Activated CD8-positive, alpha-beta memory T cell treated with anti-CD3 and anti-CD28 coated beads, Interleukin-2, amount 50 U/mL, for 4 hours (primary cell): ENCODE data around the gene EIF5A.

Experiments
- DNase-seq: peaks from one replicate; pipeline ENCODE4 v3.0.0-alpha.2; 2020

The EIF5A gene

DNA sequence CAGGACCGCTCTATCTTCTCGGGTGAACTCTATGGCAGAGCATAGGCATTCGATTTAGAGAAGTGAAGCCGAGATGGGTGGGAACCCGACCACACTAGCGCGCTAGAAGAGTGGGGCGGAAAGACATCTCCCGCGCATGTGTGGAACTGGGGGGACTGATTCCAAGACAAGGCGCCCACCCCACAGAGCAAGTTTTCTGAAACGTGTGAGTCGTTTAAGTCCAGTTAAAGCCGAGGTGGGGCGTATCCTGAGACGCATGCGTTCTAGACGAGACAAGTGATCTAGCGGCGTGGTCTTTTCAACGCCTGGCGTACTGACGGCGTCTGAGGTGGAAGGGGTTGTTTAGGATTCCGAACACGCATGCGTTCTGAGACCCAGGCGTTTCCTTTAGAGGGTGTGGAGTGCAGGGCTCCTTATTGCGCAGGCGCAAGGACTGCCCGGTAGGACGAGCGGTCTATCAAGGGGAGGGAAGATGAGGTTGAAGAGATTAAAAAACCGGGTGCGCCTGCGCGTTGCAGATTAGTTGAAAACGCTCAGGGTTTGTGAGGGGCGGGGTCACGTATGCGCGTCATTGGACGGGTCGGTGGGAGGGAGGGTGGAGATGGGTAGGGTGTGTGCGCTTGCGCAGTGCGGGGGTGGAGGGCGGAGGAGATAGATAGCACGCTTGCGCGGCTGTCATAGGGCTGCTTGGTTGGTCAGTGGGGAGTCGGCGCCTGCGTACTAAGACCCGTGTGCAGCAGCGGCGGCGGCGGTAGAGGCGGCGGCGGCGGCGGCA lies at the start of gene EIF5A:
EIF5A (plus strand) TSS at position 718 of the 775 bp plus-strand sequence. CDS start 2,008 bp downstream, outside the sequence.
- DNase-seq, result peak; percentile 100

DNA sequence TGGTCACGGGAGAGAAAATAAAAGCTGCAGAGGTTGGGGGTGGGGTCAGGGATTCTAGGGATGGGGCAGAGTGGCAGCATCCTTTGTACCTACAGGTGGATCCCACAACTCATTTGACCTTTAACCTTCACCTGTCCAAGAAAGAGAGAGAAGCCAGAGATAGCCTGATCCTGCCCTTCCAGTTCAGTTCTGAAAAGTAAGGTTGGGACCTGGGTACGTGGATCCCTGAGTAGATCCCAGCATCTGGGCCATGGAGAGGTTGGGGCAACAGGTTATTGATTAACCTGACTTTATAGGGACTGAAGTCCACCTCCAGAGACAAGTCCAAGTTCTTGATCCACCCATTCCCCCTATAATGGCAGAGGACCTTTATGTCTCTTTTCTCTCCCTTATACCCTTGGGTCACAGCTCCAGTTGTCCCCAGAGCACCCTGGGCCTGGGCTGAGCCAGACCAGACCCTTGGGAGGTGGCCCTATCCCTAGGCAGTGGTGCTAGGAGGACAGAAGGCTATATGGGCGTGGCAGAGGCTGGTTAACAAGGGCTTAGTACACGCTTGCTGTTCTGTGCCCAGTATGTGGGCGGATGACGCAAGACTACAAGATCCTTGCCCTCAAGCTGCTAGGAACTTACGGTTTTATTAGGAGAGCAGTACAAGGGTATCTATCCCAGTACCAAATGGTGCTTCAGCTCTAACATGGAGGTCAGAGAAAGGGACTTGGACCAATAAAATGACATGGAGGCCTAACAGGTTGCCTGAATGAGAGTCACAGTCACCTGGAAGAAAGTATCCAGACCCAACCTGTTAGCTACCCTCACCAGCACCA lies 48.5 kb upstream of the EIF5A start:
- no peak for DNase-seq

DNA sequence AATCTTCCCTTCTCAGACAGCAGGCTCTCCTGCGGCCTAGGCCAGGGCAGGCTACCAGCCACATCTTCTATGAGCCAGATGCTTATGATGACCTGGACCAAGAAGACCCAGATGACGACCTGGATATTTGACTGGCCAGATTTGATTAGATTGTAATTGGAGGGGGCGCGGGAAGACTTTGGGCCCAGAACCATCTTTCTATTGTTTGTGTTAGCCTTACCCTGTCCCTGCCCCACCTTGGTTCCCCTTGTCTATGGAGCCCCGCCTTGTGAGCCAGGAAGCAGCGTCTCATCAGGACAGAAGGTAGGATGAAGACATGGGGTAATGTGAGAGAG lies 47.9 kb upstream of the EIF5A start:
- no peak for DNase-seq

DNA sequence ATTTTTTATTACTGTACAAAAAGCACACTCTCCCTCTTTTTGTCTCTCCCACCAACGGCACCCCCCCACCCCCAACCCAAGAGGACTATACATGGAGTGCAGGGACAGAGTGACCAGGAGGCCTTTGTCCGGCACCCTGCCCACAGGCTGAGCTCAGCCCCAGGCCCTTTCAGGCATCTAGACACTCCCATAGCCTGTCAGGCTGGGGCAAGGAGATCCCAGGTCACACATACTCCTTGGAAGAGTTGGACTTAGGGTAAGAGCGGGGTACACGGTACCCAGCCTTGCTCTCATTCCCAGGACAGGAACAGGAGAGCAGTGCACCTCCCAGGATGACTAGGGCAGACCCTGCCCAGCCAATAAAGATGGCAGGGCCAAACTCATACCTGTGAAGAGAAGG lies 47.3 kb upstream of the EIF5A start:
- no peak for DNase-seq

DNA sequence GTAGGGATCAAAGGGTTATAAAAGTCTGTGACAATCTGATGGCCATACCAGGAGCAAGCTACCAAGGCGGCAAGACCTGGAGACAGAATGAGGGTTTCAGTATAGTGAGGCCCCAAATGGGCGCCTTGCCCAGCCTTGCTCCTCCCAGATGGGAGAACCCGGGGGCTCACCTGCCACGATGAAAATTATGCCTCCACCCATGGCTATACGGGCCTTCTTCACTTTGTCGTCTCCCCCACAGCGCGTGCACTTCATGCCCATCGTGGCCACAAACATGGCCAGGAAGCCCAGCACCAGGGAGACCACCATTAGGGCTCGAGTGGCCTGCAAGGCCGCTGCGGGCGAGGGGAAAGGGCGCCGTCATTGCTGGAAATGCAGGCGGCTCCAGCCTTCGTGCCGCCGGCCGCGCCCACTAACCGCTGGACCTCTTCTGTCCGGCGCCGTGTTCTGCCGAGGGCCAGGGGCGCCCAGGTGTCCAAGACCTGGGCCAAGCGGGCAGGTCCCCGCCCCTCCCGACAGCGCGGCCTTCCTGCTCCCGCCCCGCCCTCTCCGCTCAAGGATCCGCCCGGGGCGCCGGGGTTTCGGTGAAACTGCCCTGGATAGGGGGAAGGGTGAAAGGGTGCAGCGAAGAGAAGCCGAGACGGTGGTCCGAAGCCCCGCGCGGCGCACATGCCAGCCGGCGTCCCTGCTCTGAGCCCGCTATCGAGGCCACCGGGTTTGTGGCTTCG lies 46.6 kb upstream of the EIF5A start:
- peak; percentile 50 for DNase-seq

DNA sequence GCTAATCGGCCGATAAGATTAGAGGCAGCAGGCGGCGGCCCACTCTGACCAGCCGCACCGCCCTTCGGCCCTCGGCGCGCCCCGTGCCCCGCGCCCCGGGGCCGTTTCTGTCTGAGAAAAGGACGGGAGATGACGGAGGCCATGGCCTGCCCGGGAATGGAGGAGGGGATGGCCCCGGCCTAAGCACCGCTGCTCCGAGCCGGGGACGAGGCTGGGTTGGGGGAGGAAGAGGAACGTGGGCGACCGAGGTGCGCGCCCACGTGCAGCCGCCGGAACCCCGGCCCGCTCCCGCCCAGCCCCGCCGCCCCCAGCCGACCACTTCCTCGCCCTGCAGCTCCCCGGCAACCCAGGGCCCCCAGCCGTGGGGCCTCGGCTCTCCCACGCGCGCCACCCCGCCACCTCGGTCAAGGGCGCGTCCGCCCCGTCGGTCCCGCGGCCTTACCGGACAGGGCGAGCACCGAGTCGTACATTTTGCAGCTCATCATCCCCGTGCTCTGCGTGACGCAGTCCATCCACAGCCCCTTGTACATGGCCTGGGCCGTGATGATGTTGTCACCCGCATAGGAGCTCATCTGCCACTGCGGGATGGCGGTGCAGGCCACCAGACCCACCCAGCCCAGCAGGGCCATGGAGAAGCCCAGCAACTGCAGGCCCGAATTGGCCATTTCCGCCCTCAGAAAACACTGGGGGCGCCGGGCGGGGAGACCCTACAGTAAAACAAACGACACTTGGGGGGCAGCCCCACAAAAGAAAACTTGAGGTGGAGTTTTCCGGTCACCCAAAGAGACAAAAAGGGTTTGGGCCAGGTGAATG lies 45.8 kb upstream of the EIF5A start:
- DNase-seq, result peak; percentile 52

DNA sequence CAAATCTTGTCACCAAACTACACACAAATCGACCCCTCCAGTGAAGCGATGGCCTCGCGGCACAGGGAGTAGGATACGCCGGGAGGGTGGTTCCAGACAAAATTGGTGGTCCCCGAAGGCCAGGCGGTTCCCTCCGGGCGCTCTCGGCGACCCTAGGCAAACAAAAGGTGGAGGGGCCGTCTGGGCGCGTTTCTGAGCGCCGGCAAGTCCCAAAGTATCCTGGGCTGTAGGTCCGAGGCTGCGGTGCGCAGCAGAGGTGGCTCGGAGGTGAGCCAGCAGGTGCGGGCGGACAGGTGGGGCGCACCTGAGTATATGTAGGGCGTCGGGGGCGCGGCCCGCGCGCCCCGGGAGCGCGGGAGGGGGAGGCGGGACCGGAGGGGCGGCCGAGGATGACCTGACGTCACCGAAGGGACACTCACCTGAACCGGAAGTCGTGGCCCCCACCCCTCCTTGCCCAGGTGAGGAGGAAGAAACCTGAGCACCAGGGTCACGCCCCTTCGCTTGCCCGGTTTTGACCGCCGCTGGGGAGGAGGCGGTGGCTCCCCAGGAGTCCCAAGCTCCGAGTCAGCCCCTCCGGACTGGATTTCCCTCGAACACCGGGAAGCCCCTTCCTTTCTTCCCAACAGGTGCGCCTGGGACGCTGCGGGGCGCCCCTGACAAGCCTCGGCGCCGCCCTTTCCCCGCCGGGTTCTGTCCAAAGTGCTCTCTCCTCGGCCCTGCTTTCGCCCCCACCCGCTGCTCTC lies 45.1 kb upstream of the EIF5A start, which contains the start of gene CLDN7:
CLDN7 (minus strand) TSS at position 287 of the 743 bp plus-strand sequence. CDS start 435 bp downstream, outside the sequence.
- DNase-seq, result no peak

DNA sequence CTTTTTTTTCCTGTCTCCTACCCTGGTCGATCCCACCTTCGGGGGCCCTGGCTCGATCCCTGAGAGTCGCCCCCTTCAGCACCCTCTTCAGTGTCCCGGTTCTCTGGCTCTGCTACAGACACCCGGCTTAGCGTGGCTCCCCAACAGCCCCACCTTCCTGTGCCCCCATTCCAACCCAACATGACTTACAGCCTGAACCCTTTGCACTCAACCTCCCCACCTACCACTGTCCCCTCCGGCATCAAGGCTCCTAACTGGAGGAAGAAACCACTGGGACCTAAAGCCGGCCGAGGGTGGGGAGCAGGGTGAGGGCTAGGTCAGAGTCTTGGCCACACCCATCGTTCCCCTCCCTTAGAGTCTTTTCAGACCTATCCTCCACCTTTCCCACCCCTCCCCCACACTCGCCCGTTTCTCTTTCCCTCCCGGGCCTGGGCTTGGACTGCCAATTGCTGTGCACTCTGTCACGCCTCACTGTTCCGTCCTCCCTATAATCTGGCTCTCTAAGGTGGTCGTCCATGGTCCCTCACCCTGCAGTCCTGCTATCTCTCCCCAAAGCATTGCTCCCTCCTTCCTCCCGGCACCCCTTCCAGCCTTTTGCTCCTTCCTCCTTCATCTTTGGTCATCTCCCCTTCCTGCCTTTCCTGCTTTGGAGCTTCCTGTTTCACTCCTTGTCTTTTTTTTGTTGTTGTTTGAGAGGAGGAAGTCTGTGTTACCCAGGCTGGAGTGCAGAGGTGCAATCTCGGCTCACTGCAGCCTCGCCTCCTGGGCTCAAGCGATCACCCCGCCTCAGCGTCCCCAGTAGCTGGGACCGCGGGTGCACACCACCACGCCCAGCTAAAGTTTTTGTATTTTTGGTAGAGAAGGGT lies 44.3 kb upstream of the EIF5A start:
- DNase-seq, result no peak

DNA sequence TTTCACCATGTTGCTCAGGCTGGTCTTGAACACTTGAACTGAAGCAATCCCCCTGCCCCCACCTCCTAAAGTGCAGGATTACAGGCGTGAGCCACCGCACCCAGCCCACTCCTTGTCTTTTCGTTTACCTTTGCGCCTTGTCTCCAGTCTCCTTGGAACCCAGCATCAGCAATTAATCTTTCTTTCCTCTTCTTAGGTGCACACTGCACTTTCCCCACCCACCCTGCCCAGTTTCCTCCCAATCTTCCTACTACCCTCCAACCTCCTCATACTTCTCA lies 43.7 kb upstream of the EIF5A start:
- no peak for DNase-seq

DNA sequence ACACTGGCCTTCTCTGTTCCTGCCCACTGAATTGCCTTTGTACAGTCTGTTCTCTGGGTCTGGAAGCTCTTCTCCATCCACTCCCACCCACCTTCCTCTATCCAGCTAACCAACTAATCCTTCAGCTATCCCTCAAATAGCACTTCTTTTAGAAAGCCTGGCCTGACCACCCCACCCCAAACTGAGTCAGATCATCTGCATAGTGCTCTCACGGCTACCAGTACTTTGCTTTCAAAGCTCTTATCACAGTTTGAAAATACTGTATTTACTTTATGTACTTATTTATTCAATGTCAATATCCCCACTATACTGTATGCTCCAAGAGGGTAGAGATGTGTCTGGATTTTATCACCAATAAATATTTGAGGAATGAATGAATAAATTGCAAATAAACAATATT lies 40.6 kb upstream of the EIF5A start:
- no peak for DNase-seq

- no peak for DNase-seq
These were observed 28.0 kb upstream of the EIF5A start for GRCh38 chr17:7279448-7279847.

DNA sequence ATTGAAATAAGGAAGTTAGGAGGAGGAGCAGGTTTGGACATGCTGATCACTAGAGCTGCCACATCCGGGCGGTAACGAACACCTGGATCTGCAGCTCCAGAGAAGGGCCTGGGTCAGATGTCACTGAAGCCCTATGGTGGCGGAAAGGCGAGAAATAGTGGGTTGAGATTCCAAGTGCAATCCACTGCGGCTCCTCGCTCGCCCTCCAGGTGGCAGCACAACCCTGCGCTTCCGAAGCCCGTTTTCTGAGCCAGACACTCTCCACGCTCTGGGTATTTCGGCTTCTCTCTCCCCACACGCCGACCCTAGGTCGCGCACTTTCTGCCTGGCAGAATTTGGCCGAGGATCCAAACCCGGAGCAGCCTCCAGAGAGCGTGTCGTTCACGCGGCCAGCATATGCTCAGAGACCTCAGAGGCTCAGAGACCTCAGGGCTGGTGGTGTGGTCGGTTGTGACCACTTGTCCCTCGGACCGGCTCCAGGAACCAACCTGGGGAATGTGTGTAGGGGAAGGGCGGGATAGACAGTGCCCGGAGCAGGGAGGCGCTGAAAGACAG lies 26.8 kb upstream of the EIF5A start:
- peak; percentile 88 for DNase-seq

- peak; percentile 86 for DNase-seq
These were observed 26.1 kb upstream of the EIF5A start, which contains the start of gene SLC2A4 for GRCh38 chr17:7281074-7281952. SLC2A4 (plus strand) TSS chr17:7281718; CDS start chr17:7281935, 217 bp downstream.

- DNase-seq, result peak; percentile 31
These were observed 25.3 kb upstream of the EIF5A start for GRCh38 chr17:7281953-7282751.

DNA sequence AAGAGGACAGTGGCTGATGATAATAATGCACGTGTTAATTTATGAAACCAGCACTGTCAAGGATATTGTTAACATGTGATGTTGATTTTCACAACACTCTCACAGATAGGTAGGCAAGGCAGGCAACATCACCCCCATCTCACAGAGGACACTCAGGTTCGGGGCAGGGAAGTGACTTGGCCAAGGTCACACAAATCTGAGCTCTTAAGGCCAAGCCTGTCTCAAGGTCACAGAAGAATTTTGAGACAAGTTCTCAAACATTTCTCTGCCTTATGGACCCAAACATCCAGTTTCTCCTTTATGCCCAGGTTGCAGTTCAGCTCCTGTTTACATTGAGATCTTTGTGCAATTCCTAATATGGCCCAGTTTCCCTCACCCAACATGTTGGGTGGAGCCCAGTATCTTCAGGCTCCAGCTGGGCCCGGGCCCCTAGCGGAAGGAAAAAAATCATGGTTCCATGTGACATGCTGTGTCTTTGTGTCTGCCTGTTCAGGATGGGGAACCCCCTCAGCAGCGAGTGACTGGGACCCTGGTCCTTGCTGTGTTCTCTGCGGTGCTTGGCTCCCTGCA lies 24.6 kb upstream of the EIF5A start:
- DNase-seq, result no peak

GRCh38 chr17:7283471-7284216 lies 23.8 kb upstream of the EIF5A start:
- DNase-seq, result no peak

DNA sequence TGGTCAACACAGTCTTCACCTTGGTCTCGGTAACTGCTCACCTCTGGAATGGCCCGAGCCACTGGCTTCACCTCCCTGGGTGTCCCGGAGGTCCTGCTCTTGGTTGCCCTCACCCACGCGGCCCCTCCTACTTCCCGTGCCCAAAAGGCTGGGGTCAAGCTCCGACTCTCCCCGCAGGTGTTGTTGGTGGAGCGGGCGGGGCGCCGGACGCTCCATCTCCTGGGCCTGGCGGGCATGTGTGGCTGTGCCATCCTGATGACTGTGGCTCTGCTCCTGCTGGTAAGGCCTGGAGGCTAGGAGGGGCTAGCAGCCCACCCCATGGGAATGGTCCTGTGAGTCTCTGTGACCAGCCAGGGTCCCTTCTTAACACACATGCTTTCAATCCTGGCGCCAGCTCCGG lies 22.5 kb upstream of the EIF5A start:
- DNase-seq, result no peak

- no peak for DNase-seq
These were observed 21.7 kb upstream of the EIF5A start for GRCh38 chr17:7285679-7286078.
